Activated B cell treated with CpG ODN at 0.5 μM for 24 hours (primary cell): ENCODE measurements around the gene TSHZ1. TPM values are rescaled to one million over a fixed set of nuclear protein-coding genes. Genes with fewer than 3 reads are reported as not detected.

Experiments used
- ATAC-seq: fragments of 200-7000 bp; cut with Tn5 transposase; one replicate; pipeline ENCODE4 v1.10.0; 2021; ENCODE audit warnings: low read depth, mild to moderate bottlenecking, moderate library complexity
- CTCF ChIA-PET: fragments of 350-600 bp; sonication (Branson Sonifier 250); formaldehyde crosslinking; loops from one replicate; lab custom pipeline; 2021; ENCODE audit warnings: antibody characterized with exemption; lab: Charles Lee
- POLR2A ChIA-PET: fragments of 350-600 bp; sonication (Branson Sonifier 250); formaldehyde crosslinking; loops from one replicate; lab custom pipeline; 2021; ENCODE audit warnings: antibody characterized with exemption; lab: Charles Lee
- DNase-seq: peaks from one replicate; pipeline ENCODE4 v3.0.0; 2022
- H3K27ac Mint-ChIP-seq: one replicate; pipeline ENCODE4 v1.8.0; 2020; ENCODE audit warnings: mixed read lengths
- H3K27me3 Mint-ChIP-seq: one replicate; pipeline ENCODE4 v1.8.0; 2021; ENCODE audit warnings: mixed read lengths
- H3K36me3 Mint-ChIP-seq: one replicate; pipeline ENCODE4 v1.8.0; 2021; ENCODE audit warnings: low read depth, mixed read lengths
- H3K4me1 Mint-ChIP-seq: one replicate; pipeline ENCODE4 v1.8.0; 2021; ENCODE audit warnings: mixed read lengths
- H3K4me3 Mint-ChIP-seq: one replicate; pipeline ENCODE4 v1.8.0; 2020; ENCODE audit warnings: mild to moderate bottlenecking, mixed read lengths
- H3K9me3 Mint-ChIP-seq: one replicate; pipeline ENCODE4 v1.8.0; 2020; ENCODE audit warnings: mixed read lengths
- intact Hi-C: fragments of 100-400 bp; cut with micrococcal nuclease; formaldehyde crosslinking; loops from one replicate; pipeline ENCODE4 v1.15.1; 2024
- total RNA-seq: library from RNA; stranded (reverse); gene quantifications from 2 replicates; pipeline ENCODE4 v1.2.3, GENCODE V29; 2022
- TF ChIP-seq, protein P1 (sequence below): fragments of 200-600 bp; IDR thresholded peaks from one replicate; pipeline ENCODE4 v1.8.0; 2022; ENCODE audit warnings: antibody characterized with exemption, mild to moderate bottlenecking

TSHZ1 gene
- total RNA-seq, 1 donor from 2014 or later, result 8.6 TPM

DNA sequence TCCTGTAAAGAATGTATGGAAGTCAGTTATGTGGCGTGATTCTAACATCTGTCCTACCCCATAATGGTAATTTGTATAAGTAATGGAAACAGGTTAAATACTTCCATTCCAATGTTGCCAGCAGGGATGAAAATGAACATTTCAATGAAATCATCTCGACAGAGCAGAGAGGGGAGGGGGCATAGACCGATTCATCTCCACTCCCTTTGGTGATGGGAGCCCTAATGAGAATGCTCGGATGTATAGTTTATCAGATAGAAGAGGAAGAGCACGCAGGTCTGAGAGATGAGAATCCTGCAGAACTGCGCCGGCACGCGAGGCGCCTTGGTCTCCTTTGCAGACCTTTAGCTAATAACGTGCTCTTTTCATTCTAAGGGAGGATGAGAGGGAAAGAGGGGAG is 61.4 kb downstream of the TSHZ1 start:
- TF ChIP-seq, protein P1, sequence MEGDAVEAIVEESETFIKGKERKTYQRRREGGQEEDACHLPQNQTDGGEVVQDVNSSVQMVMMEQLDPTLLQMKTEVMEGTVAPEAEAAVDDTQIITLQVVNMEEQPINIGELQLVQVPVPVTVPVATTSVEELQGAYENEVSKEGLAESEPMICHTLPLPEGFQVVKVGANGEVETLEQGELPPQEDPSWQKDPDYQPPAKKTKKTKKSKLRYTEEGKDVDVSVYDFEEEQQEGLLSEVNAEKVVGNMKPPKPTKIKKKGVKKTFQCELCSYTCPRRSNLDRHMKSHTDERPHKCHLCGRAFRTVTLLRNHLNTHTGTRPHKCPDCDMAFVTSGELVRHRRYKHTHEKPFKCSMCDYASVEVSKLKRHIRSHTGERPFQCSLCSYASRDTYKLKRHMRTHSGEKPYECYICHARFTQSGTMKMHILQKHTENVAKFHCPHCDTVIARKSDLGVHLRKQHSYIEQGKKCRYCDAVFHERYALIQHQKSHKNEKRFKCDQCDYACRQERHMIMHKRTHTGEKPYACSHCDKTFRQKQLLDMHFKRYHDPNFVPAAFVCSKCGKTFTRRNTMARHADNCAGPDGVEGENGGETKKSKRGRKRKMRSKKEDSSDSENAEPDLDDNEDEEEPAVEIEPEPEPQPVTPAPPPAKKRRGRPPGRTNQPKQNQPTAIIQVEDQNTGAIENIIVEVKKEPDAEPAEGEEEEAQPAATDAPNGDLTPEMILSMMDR, result no peak
- H3K9me3 Mint-ChIP-seq, result no peaks in the 10 kb centered on the region
- no peaks in the 10 kb centered on the region for H3K27me3 Mint-ChIP-seq
- intact Hi-C loops, result no loop called here
- DNase-seq (no peak), ATAC-seq (no peak)
- H3K27ac Mint-ChIP-seq, result no peak overlapping the region
- ChIA-PET POLR2A (no interaction called here), CTCF (no interaction called here)
- H3K4me1 Mint-ChIP-seq, result peaks cover 4% of the 10 kb centered on the region
- no peaks in the 10 kb centered on the region for H3K36me3 Mint-ChIP-seq
- H3K4me3 Mint-ChIP-seq, result no peak overlapping the region

- CTCF ChIA-PET, result no interaction called here
- TF ChIP-seq, protein P1, result no peak
- Mint-ChIP-seq H3K4me1 (no peaks in the 10 kb centered on the region), H3K36me3 (no peaks in the 10 kb centered on the region), H3K9me3 (no peaks in the 10 kb centered on the region), H3K4me3 (no peak overlapping the region), H3K27ac (no peak overlapping the region), H3K27me3 (no peaks in the 10 kb centered on the region)
- POLR2A ChIA-PET, result no interaction called here
- ATAC-seq (no peak), DNase-seq (no peak)
- intact Hi-C loops, result no loop called here
These were observed 63.2 kb downstream of the TSHZ1 start for GRCh38 chr18:75273817-75274216.

DNA sequence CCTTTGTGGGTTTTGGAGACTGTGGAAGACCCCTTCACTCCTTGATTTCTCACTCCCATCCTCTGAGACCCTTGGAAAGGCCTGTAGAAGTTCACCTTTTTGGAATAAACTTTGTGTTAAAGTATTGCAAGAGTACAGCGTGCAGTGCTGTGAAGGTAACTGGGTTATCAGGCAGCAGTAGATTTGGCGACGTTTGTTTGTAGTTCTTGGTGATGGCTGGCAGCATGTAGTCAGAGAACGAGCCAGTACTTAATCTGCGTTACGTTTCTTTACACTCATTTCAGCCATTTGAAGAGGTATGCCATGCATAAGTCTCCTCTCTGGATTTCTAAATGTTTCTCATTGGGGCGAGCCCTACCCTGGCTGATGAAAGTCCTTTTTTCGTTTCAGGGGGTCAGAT is 64.6 kb downstream of the TSHZ1 start:
- Mint-ChIP-seq H3K27ac (no peak overlapping the region), H3K4me1 (no peaks in the 10 kb centered on the region), H3K36me3 (no peaks in the 10 kb centered on the region), H3K4me3 (no peak overlapping the region), H3K27me3 (no peaks in the 10 kb centered on the region), H3K9me3 (no peaks in the 10 kb centered on the region)
- intact Hi-C loops, result no loop called here
- CTCF ChIA-PET, result no interaction called here
- POLR2A ChIA-PET, result no interaction called here
- TF ChIP-seq, protein P1, result no peak
- DNase-seq (no peak), ATAC-seq (no peak)

GRCh38 chr18:75276818-75277609 is 66.4 kb downstream of the TSHZ1 start:
- ATAC-seq (no peak), DNase-seq (no peak)
- no peaks in the 10 kb centered on the region for H3K27me3 Mint-ChIP-seq
- POLR2A ChIA-PET, result no interaction called here
- no peaks in the 10 kb centered on the region for H3K9me3 Mint-ChIP-seq
- no peak overlapping the region for H3K4me3 Mint-ChIP-seq
- no peaks in the 10 kb centered on the region for H3K4me1 Mint-ChIP-seq
- H3K27ac Mint-ChIP-seq, result no peak overlapping the region
- TF ChIP-seq, protein P1, result no peak
- CTCF ChIA-PET, result no interaction called here
- intact Hi-C loops, result no loop called here
- H3K36me3 Mint-ChIP-seq, result no peaks in the 10 kb centered on the region

GRCh38 chr18:75277610-75277928 is 67.0 kb downstream of the TSHZ1 start:
- no peak overlapping the region for H3K4me3 Mint-ChIP-seq
- ChIA-PET POLR2A (no interaction called here), CTCF (no interaction called here)
- H3K27ac Mint-ChIP-seq, result no peak overlapping the region
- DNase-seq (no peak), ATAC-seq (no peak)
- intact Hi-C loops, result no loop called here
- H3K9me3 Mint-ChIP-seq, result no peaks in the 10 kb centered on the region
- H3K36me3 Mint-ChIP-seq, result no peaks in the 10 kb centered on the region
- TF ChIP-seq, protein P1, result no peak
- no peaks in the 10 kb centered on the region for H3K27me3 Mint-ChIP-seq
- H3K4me1 Mint-ChIP-seq, result no peaks in the 10 kb centered on the region
